WTC11 (cell line): Measurements from ENCODE around the gene NR3C2. TPM values are rescaled to one million over a fixed set of nuclear protein-coding genes. Genes with fewer than 3 reads are reported as not detected.

Experiments
- ATAC-seq: fragments of 200-7000 bp; cut with Tn5 transposase; 2 replicates; pipeline ENCODE4 v1.10.0; 2021; ENCODE audit warnings: mild to moderate bottlenecking, moderate library complexity
- CTCF ChIA-PET: fragments of 300-600 bp; sonication (Branson Sonifier 250); formaldehyde crosslinking; loops from one replicate; lab custom pipeline; 2021; ENCODE audit warnings: antibody characterized with exemption; lab: Charles Lee
- POLR2A ChIA-PET: fragments of 350-600 bp; sonication (Branson Sonifier 250); formaldehyde crosslinking; loops from one replicate; lab custom pipeline; 2021; ENCODE audit warnings: antibody characterized with exemption; lab: Charles Lee
- DNase-seq: peaks from one replicate; pipeline ENCODE4 v3.0.0; 2021; ENCODE audit warnings: low spot score
- H3K27ac Mint-ChIP-seq: 2 replicates; pipeline ENCODE4 v1.8.0; 2021; ENCODE audit warnings: mixed read lengths
- H3K27me3 Mint-ChIP-seq: 2 replicates; pipeline ENCODE4 v1.8.0; 2021; ENCODE audit warnings: low read depth, mild to moderate bottlenecking, moderate library complexity, mixed read lengths
- H3K36me3 Mint-ChIP-seq: 2 replicates; pipeline ENCODE4 v1.8.0; 2021; ENCODE audit warnings: mixed read lengths
- H3K4me1 Mint-ChIP-seq: 2 replicates; pipeline ENCODE4 v1.8.0; 2022; ENCODE audit warnings: mixed read lengths
- H3K4me3 Mint-ChIP-seq: 2 replicates; pipeline ENCODE4 v1.8.0; 2021; ENCODE audit warnings: mild to moderate bottlenecking, moderate library complexity, mixed read lengths
- H3K9me3 Mint-ChIP-seq: 2 replicates; pipeline ENCODE4 v1.8.0; 2021; ENCODE audit warnings: mixed read lengths
- ATF1 ChIP-seq: sonication (generic); formaldehyde crosslinking; IDR thresholded peaks from 2 replicates; pipeline ENCODE4 v1.8.1; 2023; ENCODE audit warnings: mild to moderate bottlenecking, moderate library complexity, missing genetic modification reagents
- EMX1 ChIP-seq: fragments of 250-450 bp; sonication (Bioruptor Pico); IDR thresholded peaks from 2 replicates; pipeline ENCODE4 v1.8.0; 2021; ENCODE audit warnings: mild to moderate bottlenecking
- KAT7 ChIP-seq: sonication (generic); formaldehyde crosslinking; IDR thresholded peaks from 2 replicates; pipeline ENCODE4 v1.8.1; 2023; ENCODE audit warnings: missing genetic modification reagents, mild to moderate bottlenecking, borderline replicate concordance
- NR3C1 ChIP-seq: sonication (generic); formaldehyde crosslinking; conservative IDR thresholded peaks from 2 replicates; pipeline ENCODE4 v1.8.1; 2023; ENCODE audit warnings: low read depth, mild to moderate bottlenecking, missing genetic modification reagents
- RORB ChIP-seq: fragments of 250-450 bp; sonication (Bioruptor Pico); IDR thresholded peaks from 2 replicates; pipeline ENCODE4 v1.9.0; 2021; ENCODE audit warnings: mild to moderate bottlenecking
- SMAD4 ChIP-seq: sonication (generic); formaldehyde crosslinking; IDR thresholded peaks from 2 replicates; pipeline ENCODE4 v1.8.0; 2022; ENCODE audit warnings: mild to moderate bottlenecking, missing genetic modification reagents
- SOX15 ChIP-seq: fragments of 250-450 bp; sonication (Bioruptor Pico); IDR thresholded peaks from 2 replicates; pipeline ENCODE4 v1.9.0; 2021; ENCODE audit warnings: mild to moderate bottlenecking
- TEAD1 ChIP-seq: sonication (generic); formaldehyde crosslinking; IDR thresholded peaks from 2 replicates; pipeline ENCODE4 v1.8.0; 2022; ENCODE audit warnings: mild to moderate bottlenecking, missing genetic modification reagents
- TEAD4 ChIP-seq: sonication (generic); formaldehyde crosslinking; IDR thresholded peaks from 2 replicates; pipeline ENCODE4 v1.8.0; 2022; ENCODE audit warnings: mild to moderate bottlenecking, missing genetic modification reagents
- ZNF121 ChIP-seq: sonication (generic); formaldehyde crosslinking; IDR thresholded peaks from 2 replicates; pipeline ENCODE4 v1.8.0; 2023; ENCODE audit warnings: missing genetic modification reagents
- ZNF138 ChIP-seq: sonication (generic); formaldehyde crosslinking; conservative IDR thresholded peaks from 2 replicates; pipeline ENCODE4 v1.8.1; 2022; ENCODE audit warnings: mild to moderate bottlenecking, moderate library complexity, missing genetic modification reagents
- ZNF263 ChIP-seq: sonication (generic); formaldehyde crosslinking; IDR thresholded peaks from 2 replicates; pipeline ENCODE4 v1.8.1; 2022; ENCODE audit warnings: low read depth, mild to moderate bottlenecking, moderate library complexity, missing genetic modification reagents
- ZNF317 ChIP-seq: sonication (generic); formaldehyde crosslinking; IDR thresholded peaks from 2 replicates; pipeline ENCODE4 v1.8.1; 2023; ENCODE audit warnings: low read depth, mild to moderate bottlenecking, moderate library complexity, missing genetic modification reagents, borderline replicate concordance
- ZNF416 ChIP-seq: fragments of 250-450 bp; sonication (Bioruptor Pico); IDR thresholded peaks from 2 replicates; pipeline ENCODE4 v1.9.0; 2021; ENCODE audit warnings: mild to moderate bottlenecking, inconsistent platforms
- ZNF671 ChIP-seq: fragments of 250-450 bp; sonication (Bioruptor Pico); IDR thresholded peaks from 2 replicates; pipeline ENCODE4 v1.8.0; 2021; ENCODE audit warnings: mild to moderate bottlenecking
- total RNA-seq: library from RNA; stranded (reverse); gene quantifications from 3 replicates; pipeline ENCODE4 v1.2.3, GENCODE V29; 2021
- TF ChIP-seq, protein P1 (sequence below): sonication (generic); formaldehyde crosslinking; IDR thresholded peaks from 2 replicates; pipeline ENCODE4 v1.8.1; 2022; ENCODE audit warnings: mild to moderate bottlenecking, moderate library complexity, missing genetic modification reagents
- TF ChIP-seq, protein P2 (sequence below): fragments of 250-450 bp; sonication (Bioruptor Pico); IDR thresholded peaks from 2 replicates; pipeline ENCODE4 v1.9.0; 2021; ENCODE audit warnings: mild to moderate bottlenecking
- TF ChIP-seq, protein P3 (sequence below): fragments of 250-450 bp; sonication (Bioruptor Pico); IDR thresholded peaks from 2 replicates; pipeline ENCODE4 v1.9.0; 2021; ENCODE audit warnings: mild to moderate bottlenecking, borderline replicate concordance
- TF ChIP-seq, protein P4 (sequence below): sonication (generic); formaldehyde crosslinking; IDR thresholded peaks from 2 replicates; pipeline ENCODE4 v1.8.0; 2022; ENCODE audit warnings: mild to moderate bottlenecking, missing genetic modification reagents
- TF ChIP-seq, protein P5 (sequence below): fragments of 250-450 bp; sonication (Bioruptor Pico); IDR thresholded peaks from 2 replicates; pipeline ENCODE4 v1.9.0; 2021; ENCODE audit warnings: mild to moderate bottlenecking

NR3C2 gene
- total RNA-seq, 1 experiment from 2014 or later, result 2.8 TPM

DNA sequence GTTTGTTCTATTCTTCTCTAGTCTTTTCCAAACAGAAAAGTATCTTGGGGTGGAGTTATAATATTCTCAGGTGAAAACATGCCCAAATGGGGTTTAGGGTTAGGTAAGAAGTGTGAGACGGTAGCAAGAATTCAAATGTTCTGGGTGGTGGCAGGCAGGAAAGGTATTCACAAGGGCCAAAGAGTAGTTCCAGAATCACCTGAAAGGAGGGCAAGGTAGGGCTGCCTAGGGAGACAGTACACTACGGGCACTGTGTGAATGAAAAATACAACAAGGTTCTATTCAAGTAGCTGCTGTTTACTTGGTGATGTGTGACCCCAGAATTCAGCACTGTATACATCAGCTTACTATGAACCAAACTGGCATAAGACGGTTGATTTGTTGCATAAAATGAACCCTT is 51.9 kb downstream of the NR3C2 start:
- TF ChIP-seq, protein P1, sequence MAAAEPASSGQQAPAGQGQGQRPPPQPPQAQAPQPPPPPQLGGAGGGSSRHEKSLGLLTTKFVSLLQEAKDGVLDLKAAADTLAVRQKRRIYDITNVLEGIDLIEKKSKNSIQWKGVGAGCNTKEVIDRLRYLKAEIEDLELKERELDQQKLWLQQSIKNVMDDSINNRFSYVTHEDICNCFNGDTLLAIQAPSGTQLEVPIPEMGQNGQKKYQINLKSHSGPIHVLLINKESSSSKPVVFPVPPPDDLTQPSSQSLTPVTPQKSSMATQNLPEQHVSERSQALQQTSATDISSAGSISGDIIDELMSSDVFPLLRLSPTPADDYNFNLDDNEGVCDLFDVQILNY, result no peak
- ChIA-PET CTCF (no interaction called here), POLR2A (no interaction called here)
- no peaks in the 10 kb centered on the region for H3K36me3 Mint-ChIP-seq
- no peak overlapping the region for H3K4me3 Mint-ChIP-seq
- ATAC-seq (no peak), DNase-seq (no peak)
- H3K27ac Mint-ChIP-seq, result no peak overlapping the region
- no peaks in the 10 kb centered on the region for H3K4me1 Mint-ChIP-seq
- H3K9me3 Mint-ChIP-seq, result no peaks in the 10 kb centered on the region
- H3K27me3 Mint-ChIP-seq, result no peaks in the 10 kb centered on the region

DNA sequence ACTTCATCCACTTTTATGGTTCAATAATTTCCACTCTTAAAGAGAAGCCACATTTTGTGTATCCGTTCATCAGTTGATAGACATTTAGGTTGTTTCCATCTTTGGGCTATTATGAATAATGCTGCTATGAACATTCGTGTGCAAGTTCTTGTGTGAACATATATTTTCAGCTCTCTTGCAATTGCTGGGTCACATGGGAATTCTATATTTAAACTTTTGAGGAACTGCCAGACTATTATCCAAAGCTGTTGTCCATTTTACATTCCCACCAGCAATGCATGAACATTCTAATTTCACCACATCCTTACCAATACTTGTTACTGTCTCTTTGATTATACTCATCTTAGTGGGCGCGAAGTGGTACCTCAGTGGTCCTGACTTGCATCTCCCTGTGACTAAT is 61.9 kb downstream of the NR3C2 start:
- ChIA-PET POLR2A (no interaction called here), CTCF (no interaction called here)
- no peak overlapping the region for H3K27ac Mint-ChIP-seq
- peaks cover 5% of the 10 kb centered on the region; the same call in 1 of the 2 replicates for H3K9me3 Mint-ChIP-seq
- ATAC-seq (no peak), DNase-seq (no peak)
- H3K4me3 Mint-ChIP-seq, result no peak overlapping the region
- no peaks in the 10 kb centered on the region for H3K36me3 Mint-ChIP-seq
- H3K4me1 Mint-ChIP-seq, result no peaks in the 10 kb centered on the region
- no peaks in the 10 kb centered on the region for H3K27me3 Mint-ChIP-seq
- no peak for TF ChIP-seq ZNF671 (CRISPR knock-in tag)
- TF ChIP-seq, protein P2, sequence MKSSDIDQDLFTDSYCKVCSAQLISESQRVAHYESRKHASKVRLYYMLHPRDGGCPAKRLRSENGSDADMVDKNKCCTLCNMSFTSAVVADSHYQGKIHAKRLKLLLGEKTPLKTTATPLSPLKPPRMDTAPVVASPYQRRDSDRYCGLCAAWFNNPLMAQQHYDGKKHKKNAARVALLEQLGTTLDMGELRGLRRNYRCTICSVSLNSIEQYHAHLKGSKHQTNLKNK (CRISPR knock-in tag), result no peak
- TF ChIP-seq TEAD4 (CRISPR knock-in tag), result no peak
- TF ChIP-seq ZNF138, result no peak
- TF ChIP-seq ZNF121 (CRISPR knock-in tag), result no peak
- no peak for TF ChIP-seq NR3C1 (CRISPR knock-in tag)

DNA sequence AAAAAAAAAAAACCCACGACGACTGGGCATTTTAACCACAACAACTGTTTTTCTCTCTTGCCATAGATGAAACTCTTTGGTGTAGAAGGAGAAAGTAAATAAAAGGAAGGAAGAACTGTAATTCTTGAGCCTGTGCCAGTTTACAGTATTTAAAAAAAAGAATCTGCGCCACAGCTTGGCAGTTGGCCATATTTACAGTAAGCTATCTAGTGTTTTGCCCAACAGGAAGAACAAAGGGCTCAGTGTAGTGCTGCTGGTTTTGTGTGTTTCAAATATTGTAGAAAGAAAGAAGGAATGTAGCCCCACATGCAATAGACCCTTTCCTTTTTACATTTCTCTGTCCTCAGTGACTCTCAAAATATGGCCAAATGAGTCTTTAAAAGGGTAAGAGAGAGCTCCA is 66.1 kb downstream of the NR3C2 start:
- Mint-ChIP-seq H3K4me3 (no peak overlapping the region), H3K36me3 (no peaks in the 10 kb centered on the region), H3K27ac (no peak overlapping the region), H3K4me1 (no peaks in the 10 kb centered on the region), H3K27me3 (no peaks in the 10 kb centered on the region)
- POLR2A ChIA-PET, result interaction anchor here (0.7 kb wide), 1 partner anchor 10 kb away, joined by 4 read pairs; no protein-coding TSS in a partner anchor
- no peak for DNase-seq
- TF ChIP-seq KAT7 (CRISPR knock-in tag), result no peak
- TF ChIP-seq, all 79 proteins: peak for 0
- CTCF ChIA-PET, result interaction anchor here (1.2 kb wide), 1 partner anchor 655 kb away, joined by 4 read pairs; no protein-coding TSS in a partner anchor
- ATAC-seq, result no peak
- H3K9me3 Mint-ChIP-seq, result peaks cover 5% of the 10 kb centered on the region; the same call in 1 of the 2 replicates

DNA sequence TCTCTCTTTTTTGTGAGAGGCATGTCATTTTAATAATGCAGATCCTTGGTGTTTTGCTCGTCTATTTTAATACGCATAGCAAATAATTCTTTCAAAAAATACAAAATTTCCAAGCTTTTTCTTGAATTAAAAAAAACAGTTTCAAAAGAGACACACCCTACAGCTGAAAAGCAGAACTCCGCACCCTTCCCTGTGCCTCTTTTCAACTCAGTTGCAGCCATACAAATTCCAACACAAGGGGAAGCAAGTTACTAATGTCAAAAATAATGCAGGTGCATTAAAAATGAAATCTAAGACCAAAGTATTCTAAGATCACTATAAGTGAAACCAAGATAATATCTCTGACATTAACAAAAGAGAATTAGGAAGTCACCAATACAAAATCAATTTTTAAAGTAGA is 66.6 kb downstream of the NR3C2 start:
- Mint-ChIP-seq H3K27ac (no peak overlapping the region), H3K36me3 (no peaks in the 10 kb centered on the region), H3K4me1 (no peaks in the 10 kb centered on the region), H3K27me3 (no peaks in the 10 kb centered on the region), H3K4me3 (no peak overlapping the region), H3K9me3 (peaks cover 5% of the 10 kb centered on the region; the same call in 1 of the 2 replicates)
- ATAC-seq (no peak), DNase-seq (no peak)
- POLR2A ChIA-PET, result interaction anchor here (0.7 kb wide), 1 partner anchor 9 kb away, joined by 4 read pairs; no protein-coding TSS in a partner anchor
- CTCF ChIA-PET, result interaction anchor here (1.2 kb wide), 1 partner anchor 656 kb away, joined by 4 read pairs; no protein-coding TSS in a partner anchor
- TF ChIP-seq, protein P3, sequence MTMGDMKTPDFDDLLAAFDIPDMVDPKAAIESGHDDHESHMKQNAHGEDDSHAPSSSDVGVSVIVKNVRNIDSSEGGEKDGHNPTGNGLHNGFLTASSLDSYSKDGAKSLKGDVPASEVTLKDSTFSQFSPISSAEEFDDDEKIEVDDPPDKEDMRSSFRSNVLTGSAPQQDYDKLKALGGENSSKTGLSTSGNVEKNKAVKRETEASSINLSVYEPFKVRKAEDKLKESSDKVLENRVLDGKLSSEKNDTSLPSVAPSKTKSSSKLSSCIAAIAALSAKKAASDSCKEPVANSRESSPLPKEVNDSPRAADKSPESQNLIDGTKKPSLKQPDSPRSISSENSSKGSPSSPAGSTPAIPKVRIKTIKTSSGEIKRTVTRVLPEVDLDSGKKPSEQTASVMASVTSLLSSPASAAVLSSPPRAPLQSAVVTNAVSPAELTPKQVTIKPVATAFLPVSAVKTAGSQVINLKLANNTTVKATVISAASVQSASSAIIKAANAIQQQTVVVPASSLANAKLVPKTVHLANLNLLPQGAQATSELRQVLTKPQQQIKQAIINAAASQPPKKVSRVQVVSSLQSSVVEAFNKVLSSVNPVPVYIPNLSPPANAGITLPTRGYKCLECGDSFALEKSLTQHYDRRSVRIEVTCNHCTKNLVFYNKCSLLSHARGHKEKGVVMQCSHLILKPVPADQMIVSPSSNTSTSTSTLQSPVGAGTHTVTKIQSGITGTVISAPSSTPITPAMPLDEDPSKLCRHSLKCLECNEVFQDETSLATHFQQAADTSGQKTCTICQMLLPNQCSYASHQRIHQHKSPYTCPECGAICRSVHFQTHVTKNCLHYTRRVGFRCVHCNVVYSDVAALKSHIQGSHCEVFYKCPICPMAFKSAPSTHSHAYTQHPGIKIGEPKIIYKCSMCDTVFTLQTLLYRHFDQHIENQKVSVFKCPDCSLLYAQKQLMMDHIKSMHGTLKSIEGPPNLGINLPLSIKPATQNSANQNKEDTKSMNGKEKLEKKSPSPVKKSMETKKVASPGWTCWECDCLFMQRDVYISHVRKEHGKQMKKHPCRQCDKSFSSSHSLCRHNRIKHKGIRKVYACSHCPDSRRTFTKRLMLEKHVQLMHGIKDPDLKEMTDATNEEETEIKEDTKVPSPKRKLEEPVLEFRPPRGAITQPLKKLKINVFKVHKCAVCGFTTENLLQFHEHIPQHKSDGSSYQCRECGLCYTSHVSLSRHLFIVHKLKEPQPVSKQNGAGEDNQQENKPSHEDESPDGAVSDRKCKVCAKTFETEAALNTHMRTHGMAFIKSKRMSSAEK (CRISPR knock-in tag), result no peak
- no peak for TF ChIP-seq ATF1 (CRISPR knock-in tag)
- no peak for TF ChIP-seq SMAD4 (CRISPR knock-in tag)
- no peak for TF ChIP-seq EMX1 (CRISPR knock-in tag)
- TF ChIP-seq ZNF416 (CRISPR knock-in tag), result no peak
- no peak for TF ChIP-seq SOX15 (CRISPR knock-in tag)
- no peak for TF ChIP-seq ZNF263 (CRISPR knock-in tag)
- TF ChIP-seq KAT7 (CRISPR knock-in tag), result no peak
- TF ChIP-seq, protein P4, sequence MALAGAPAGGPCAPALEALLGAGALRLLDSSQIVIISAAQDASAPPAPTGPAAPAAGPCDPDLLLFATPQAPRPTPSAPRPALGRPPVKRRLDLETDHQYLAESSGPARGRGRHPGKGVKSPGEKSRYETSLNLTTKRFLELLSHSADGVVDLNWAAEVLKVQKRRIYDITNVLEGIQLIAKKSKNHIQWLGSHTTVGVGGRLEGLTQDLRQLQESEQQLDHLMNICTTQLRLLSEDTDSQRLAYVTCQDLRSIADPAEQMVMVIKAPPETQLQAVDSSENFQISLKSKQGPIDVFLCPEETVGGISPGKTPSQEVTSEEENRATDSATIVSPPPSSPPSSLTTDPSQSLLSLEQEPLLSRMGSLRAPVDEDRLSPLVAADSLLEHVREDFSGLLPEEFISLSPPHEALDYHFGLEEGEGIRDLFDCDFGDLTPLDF, result no peak
- no peak for TF ChIP-seq TEAD1 (CRISPR knock-in tag)
- no peak for TF ChIP-seq RORB (CRISPR knock-in tag)
- no peak for TF ChIP-seq ZNF121 (CRISPR knock-in tag)
- TF ChIP-seq, protein P5, sequence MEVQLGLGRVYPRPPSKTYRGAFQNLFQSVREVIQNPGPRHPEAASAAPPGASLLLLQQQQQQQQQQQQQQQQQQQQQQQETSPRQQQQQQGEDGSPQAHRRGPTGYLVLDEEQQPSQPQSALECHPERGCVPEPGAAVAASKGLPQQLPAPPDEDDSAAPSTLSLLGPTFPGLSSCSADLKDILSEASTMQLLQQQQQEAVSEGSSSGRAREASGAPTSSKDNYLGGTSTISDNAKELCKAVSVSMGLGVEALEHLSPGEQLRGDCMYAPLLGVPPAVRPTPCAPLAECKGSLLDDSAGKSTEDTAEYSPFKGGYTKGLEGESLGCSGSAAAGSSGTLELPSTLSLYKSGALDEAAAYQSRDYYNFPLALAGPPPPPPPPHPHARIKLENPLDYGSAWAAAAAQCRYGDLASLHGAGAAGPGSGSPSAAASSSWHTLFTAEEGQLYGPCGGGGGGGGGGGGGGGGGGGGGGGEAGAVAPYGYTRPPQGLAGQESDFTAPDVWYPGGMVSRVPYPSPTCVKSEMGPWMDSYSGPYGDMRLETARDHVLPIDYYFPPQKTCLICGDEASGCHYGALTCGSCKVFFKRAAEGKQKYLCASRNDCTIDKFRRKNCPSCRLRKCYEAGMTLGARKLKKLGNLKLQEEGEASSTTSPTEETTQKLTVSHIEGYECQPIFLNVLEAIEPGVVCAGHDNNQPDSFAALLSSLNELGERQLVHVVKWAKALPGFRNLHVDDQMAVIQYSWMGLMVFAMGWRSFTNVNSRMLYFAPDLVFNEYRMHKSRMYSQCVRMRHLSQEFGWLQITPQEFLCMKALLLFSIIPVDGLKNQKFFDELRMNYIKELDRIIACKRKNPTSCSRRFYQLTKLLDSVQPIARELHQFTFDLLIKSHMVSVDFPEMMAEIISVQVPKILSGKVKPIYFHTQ, result no peak
- TF ChIP-seq ZNF317 (CRISPR knock-in tag), result no peak
